Adipose tissue (tissue), 3 donors: ENCODE measurements around the gene LAMA1. TPM values are rescaled to one million over a fixed set of nuclear protein-coding genes. Genes with fewer than 3 reads are reported as not detected.
"Not testable (repeated sequence)": the region's sequence is repeated elsewhere in the genome, so short reads cannot be mapped to it uniquely, and the experiment has no call there.

Experiments
- H3K27ac ChIP-seq: one replicate; pipeline ENCODE4 v1.5.1; 2013; ENCODE audit warnings: low read depth, low read length
- WGBS, 3 donors: extraction: QIAGEN DNeasy Blood & Tissue Kit; methylation state at CpG; one replicate each; pipeline ENCODE4 v1.1.7; 2013; 5-methylcytosine and 5-hydroxymethylcytosine counted together
- polyA plus RNA-seq, 3 donors: library from polyadenylated mRNA; stranded (reverse); fragments of 200-250 nt; gene quantifications; one replicate each; pipeline ENCODE4 v1.2.3, GENCODE V29; 2013
- donor health status: healthy with polysubstance abuse.
- donor health status: Bipolar disorder and iron deficiency.
- donor health status: healthy.

LAMA1 gene, protein sequence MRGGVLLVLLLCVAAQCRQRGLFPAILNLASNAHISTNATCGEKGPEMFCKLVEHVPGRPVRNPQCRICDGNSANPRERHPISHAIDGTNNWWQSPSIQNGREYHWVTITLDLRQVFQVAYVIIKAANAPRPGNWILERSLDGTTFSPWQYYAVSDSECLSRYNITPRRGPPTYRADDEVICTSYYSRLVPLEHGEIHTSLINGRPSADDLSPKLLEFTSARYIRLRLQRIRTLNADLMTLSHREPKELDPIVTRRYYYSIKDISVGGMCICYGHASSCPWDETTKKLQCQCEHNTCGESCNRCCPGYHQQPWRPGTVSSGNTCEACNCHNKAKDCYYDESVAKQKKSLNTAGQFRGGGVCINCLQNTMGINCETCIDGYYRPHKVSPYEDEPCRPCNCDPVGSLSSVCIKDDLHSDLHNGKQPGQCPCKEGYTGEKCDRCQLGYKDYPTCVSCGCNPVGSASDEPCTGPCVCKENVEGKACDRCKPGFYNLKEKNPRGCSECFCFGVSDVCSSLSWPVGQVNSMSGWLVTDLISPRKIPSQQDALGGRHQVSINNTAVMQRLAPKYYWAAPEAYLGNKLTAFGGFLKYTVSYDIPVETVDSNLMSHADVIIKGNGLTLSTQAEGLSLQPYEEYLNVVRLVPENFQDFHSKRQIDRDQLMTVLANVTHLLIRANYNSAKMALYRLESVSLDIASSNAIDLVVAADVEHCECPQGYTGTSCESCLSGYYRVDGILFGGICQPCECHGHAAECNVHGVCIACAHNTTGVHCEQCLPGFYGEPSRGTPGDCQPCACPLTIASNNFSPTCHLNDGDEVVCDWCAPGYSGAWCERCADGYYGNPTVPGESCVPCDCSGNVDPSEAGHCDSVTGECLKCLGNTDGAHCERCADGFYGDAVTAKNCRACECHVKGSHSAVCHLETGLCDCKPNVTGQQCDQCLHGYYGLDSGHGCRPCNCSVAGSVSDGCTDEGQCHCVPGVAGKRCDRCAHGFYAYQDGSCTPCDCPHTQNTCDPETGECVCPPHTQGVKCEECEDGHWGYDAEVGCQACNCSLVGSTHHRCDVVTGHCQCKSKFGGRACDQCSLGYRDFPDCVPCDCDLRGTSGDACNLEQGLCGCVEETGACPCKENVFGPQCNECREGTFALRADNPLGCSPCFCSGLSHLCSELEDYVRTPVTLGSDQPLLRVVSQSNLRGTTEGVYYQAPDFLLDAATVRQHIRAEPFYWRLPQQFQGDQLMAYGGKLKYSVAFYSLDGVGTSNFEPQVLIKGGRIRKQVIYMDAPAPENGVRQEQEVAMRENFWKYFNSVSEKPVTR (N-terminal part only)
- polyA plus RNA-seq, result 1 to 10 TPM in 2 of 3 donors, under 1 TPM in 1; 0.34 to 3.4 (median 1.5) TPM

DNA sequence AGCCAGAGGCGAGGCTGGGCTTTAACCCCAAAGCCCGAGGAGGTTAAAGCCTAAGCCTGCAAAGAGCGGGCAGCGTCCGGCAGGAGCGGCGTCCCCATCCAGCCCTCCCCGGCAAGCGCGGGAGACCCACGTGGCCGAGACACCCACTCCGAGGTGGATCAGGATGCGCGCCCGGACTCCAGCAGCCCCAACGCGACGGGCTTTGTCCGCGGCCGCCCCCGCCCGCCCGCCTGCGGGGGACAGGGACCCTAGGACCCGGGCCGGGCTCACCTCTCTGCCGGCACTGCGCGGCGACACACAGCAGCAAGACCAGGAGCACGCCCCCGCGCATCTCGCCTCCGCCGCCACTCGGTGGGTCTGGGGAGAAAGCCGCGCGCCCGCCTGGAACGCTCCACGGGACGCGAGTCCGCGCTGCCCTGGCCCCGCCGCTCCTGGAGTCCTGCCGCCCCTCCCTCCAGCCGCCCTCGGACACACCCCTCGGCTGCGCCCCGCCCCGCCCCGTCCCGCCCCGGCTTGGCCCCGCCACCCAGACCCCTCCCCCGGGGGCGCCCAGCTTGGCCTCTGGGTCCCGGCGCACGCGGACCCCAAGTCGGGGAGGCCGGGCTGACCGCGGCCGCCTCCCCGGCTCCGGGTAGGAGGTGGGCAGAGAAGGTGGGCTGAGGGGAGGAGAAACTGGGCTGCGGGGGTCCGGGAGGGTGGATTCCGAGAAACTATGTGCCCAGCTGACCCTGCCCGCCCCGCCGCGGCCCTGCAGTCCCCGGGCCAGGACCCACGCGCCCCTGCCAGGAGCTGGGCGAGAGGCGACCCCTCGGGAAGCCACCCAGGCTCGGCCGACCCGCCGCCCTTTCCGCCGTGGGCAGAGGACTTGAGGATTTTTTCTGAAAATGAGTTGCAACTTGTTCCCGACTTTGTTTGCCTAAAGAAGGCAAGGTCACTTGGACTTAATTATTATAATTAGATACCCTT lies at the start of gene LAMA1:
LAMA1 (minus strand) TSS at position 408 of the 966 bp plus-strand sequence; CDS start at position 331, 77 bp downstream.
- no peak within 1 kb of the TSS for H3K27ac ChIP-seq
- 2 to 4% (median 3%) methylated on average over 47 to 95 of the region's 95 CpGs for WGBS, 3 donors

DNA sequence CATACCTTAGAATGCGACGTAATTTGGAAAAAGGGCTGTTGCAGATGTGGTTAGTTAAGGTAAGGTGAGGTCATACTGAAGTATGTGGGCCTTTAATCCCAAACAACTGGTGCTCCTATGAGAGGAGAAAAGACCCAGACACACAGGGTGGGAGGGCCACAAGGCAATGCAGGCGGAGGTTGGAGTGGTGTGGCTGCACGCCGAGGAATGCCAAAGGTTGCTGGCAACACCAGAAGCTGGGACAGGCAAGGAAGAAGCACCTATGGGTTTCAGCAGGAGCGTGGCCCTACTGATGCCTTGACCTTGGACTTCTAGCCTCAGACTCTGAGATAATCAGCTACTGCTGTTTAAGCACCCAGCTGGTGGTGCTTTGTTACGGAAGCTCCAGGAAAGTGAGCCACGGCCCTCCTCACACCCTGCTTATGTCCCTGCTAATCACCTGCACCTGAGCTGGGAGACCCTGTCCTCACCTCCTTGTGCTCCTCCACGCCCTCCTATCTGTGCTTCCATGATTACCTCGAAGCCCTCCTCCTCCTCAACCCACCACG lies 48.3 kb upstream of the LAMA1 start:
- WGBS, 3 donors, result 82 to 89% (median 84%) methylated on average over 11 of the region's 11 CpGs
- H3K27ac ChIP-seq, result no peak overlapping the region

DNA sequence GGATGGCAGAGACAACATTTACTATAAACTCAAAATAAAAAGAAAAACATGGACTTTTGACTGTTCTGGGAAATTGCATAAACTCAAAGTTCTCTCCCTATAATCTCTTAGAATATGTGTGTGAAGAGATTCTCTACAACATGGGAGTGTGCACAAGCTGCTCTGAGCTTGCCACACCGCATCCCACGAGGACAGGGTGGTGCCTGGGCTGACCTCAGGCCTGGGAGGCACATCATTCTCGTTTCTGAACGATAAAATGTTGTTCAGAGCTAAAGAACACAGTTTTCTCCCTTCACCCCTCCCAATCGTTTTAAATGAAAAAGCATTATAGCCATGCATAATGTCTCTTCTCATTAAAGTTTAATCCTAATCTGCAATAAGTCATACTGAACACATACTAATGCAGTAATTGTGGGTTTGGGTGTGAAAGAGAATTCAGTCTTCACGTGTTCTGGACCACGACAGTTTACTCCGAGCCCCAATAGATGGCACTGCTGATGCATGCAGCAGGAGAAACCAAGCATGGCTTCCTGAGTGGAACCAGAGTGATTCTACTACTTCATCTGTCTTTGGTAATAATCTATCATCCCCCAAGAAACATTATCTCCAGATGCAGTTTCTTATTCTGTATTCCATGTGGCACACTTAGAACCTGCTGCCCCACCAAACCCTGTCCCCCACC lies 46.9 kb upstream of the LAMA1 start:
- H3K27ac ChIP-seq, result no peak overlapping the region
- WGBS, 3 donors, result 41 to 68% (median 45%) methylated on average over 8 of the region's 8 CpGs

DNA sequence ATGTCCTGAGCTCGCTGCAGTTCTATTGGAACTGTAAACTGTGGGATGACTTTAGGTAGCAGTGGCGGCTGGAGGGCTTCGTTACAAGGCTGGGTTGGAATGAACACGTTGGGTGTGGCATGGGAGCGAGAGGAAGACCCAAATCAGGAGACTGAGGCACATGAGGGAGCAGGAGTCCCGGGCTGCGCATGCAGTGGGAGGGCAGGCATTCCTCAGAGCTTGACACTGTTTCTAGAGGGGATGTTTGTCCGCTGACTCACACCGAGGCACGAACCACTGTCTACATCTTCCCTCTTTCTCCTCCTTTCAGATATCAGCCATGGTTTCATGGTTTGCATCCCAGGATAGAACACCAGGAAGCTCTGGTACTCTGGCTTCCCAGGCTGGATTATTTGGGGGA lies 40.6 kb upstream of the LAMA1 start:
- H3K27ac ChIP-seq, result no peak overlapping the region
- WGBS, 3 donors, result 76 to 89% (median 77%) methylated on average over 10 of the region's 10 CpGs

DNA sequence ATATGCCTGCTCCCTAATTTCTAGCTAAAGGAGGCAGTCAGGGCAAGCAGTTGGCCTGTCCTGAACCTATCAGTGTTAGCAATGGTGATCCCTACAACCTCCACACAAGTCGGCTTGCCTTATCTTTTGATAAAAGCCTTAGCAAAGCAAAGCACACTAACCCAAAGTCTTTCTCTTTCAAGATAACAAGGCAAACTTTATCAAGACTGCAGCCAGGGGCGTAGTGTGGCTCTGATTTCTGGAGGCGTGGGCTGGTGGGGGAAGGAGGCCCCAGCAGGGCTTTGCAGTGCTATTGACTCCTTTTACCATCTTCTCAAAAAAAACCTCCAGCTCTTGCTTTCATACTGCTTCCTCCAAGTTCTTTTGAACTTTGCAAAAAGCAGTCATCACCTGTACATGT lies 40.2 kb upstream of the LAMA1 start:
- H3K27ac ChIP-seq, result no peak overlapping the region
- 39 to 75% (median 59%) methylated on average over 3 of the region's 3 CpGs for WGBS, 3 donors

DNA sequence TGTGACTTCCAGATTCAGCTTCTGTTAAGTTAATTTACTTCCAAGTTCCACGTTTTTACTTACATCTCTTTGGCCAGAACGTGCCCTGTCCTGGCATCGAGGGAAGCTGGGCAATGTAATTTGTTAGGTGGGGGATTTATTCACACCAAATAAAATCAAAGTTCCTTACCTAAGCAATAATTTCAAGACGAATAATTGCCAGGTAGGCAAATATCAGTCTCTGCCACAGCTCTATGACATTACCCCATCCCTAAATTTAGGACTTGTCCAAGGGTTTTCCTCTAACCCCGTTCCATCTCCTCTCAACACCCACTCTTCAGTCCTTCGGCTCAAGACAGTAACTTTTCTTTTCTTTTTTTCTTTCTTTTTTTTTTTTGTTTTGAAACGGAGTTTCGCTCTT lies 38.3 kb upstream of the LAMA1 start:
- WGBS, 3 donors, result 83 to 89% (median 86%) methylated on average over 8 of the region's 8 CpGs
- no peak overlapping the region for H3K27ac ChIP-seq

DNA sequence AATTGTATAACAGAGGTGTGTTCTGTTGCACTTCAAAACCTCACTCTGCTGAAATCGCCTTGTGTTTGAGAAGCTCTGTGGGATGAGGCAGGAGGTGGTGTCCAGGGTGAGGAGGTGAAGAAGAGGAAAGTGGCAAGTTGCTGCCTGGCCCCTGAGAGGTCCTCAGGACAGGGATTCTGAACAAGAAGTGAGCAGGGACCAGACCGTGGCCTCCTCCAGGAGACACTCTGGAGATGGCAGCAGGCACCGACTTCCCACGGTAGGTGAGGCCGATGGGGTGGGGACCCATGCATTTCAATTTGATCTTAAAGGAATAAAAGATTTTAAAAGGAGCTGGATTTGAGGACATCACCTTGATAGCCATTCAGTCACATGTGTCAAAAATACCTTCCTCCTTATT lies 37.5 kb upstream of the LAMA1 start:
- no peak overlapping the region for H3K27ac ChIP-seq
- 87 to 97% (median 93%) methylated on average over 5 of the region's 5 CpGs for WGBS, 3 donors

DNA sequence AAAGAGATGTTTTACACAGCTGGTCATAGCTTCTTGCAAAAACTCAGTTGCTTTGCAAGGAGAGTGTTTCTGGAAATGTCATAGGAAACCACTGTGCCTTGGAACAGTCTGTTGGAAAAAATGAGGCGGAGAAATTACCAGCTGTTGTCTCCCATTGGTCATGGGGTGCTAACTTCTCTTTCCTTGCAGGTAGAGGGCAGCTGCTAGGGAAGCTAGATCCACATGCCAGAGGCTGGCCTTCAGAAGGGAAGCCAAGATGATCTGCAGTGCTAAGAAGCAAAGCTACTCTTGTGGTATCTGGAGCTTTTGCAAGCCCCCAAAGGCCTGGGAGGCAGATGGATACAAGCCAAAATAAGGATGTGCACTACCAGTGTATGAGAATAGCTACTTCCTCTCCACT lies 34.8 kb upstream of the LAMA1 start:
- WGBS, 3 donors, result 77 to 91% (median 89%) methylated on average over 1 of the region's 1 CpG
- H3K27ac ChIP-seq, result no peak overlapping the region

DNA sequence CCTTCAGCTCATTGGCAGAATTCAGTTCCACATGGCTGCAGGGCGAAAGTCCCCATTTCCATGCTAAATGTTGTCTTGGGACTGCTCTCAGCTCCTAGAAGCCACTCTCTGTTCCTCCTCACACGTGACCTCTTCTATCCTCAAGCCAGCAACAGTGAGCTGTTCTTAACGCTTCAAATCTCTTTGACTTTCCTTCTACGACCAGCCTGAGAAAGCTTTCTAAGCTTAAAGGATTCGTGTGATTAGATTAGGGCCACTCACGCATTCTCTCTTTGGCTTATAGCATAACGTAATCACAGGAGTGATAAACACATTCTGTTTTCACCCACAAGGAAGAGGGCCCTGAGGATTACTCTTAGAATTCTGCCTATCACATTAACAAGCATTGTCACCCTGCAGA lies 29.8 kb upstream of the LAMA1 start:
- no peak overlapping the region for H3K27ac ChIP-seq
- WGBS, 3 donors, result 69 to 80% (median 76%) methylated on average over 7 of the region's 7 CpGs

DNA sequence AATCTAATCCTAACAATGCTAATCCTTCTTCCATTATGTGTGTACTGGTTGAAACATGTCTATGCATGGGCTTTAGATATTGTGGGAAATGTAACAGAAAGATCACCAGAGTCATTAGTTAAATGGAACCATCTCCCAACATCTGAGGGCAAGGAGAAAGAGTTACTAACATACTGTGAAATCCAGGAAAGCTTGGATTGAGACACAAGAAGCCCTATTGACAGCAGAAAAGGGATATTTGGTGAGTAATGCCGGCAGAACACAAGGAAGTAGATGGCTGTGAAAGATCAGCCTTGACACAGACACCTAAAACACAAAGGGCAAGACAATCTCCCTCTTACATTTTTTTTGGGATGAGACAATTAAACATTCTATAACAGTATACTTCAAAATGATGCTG lies 28.5 kb upstream of the LAMA1 start:
- WGBS, 3 donors, result 85 to 96% (median 91%) methylated on average over 1 of the region's 1 CpG
- no peak overlapping the region for H3K27ac ChIP-seq

DNA sequence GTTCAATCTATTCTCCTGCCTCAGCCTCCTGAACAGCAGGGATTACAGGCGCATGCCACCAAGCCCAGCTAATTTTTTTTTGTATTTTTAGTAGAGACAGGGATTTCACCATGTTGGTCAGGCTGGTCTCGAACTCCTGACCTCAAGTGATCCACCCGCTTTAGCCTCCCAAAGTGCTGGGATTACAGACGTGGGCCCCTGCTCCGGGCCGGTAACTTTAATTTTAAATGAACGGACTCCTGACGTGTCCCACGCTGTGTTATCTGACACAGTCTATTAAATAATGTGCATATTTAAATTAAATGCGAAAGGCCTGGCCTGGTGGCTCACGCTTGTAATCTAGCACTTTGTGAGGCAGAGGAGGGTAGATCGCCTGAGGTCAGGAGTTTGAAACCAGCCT lies 27.3 kb upstream of the LAMA1 start:
- WGBS, 3 donors, result 93 to 96% (median 94%) methylated on average over 12 of the region's 12 CpGs
- not testable (repeated sequence) for H3K27ac ChIP-seq

DNA sequence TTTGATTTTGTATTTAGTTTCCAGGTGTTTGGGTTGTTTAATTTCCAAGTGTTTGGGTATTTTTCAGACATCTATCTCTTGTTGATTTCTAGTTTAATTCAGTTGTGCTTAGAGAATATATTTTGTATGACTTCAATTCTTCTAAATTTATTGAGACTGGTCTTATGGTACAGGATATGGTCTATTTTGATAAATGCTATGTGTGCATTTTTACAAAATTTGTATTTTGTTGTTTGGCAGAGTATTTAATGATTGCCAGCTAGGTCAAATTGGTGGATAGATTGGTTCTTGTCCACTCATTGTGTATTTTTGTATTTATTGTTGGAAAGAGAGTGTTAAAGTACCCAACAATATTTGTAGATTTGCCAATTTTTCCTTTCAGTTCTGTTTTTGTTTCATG lies 23.7 kb upstream of the LAMA1 start:
- no peak overlapping the region for H3K27ac ChIP-seq

DNA sequence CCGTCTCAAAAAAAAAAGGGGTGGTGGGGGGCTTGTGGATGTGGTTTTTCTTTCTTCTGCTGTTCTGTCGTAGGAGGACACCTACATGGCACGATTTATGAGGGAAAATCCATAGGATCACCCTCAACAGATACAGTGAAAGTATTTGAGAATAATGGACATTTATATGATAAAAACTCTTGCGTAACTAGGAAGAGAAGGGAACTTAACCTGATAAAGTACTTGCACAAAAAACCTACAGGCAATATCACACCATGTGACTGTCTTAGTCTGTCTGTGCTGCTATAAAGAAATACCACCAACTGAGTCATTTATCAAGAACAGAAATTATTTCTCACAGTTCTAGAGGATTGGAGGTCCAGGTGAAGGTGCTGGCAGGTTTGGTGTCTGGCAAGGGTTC lies 21.8 kb upstream of the LAMA1 start:
- WGBS, 3 donors, result 83 to 94% (median 86%) methylated on average over 4 of the region's 4 CpGs

DNA sequence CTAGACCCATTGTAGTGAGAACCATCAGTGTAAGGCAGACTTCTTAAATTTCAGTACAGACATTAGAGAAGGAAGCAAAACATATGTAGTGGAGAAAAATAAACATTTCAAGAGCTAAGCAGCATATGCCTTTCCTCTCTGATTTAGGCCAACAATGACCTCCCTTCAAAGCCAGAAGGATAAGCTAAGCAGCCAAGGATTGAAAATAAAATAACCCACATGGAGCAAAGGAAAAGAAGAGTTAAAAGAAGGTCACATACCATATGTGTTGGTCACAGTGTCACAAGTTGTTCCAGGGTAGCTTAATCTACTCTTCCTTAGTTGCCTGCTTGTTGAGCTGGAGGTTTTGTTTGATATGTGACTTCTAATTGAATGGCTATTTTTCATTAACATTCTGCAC lies 15.6 kb upstream of the LAMA1 start:
- no peak overlapping the region for H3K27ac ChIP-seq

More for the DNA sequence above, 21.8 kb upstream of the LAMA1 start:
- H3K27ac ChIP-seq, result no peak overlapping the region

DNA sequence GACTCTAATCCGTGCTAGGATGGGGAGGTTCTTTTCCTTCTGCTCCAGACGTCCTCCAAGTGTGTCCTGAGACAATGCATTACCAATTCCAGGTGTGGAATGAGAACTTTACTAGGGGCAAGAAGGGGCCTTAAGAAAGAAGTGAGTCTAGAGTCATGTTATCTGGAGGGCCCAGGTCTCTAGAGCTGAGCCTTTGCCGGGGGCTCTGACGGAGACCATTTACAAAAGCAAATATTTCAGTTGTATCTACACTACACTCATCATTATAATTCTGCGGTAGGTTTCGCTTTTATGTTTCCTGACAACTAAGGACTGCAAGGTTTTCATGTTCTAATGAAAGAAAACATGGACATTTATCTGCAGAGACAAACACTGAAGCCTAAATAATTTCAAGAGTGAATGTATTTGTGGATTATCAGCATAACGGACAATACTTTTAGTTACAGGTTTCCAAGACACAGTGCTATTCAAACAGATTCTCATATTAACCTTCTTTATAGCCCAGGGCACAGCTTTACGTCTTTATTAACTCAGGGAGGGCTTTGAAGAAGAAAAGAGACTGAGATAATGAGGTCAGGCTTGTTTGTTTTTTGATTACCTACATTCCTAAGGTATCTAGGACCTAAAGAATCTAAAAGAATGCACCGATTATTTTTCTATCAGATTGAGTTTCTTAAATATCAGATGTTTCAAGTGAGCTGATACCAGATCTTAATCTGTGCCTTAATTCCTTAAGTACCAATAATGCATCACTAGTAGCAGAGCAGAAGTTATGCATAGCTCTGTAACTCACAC lies 15.0 kb upstream of the LAMA1 start:
- no peak overlapping the region for H3K27ac ChIP-seq
- WGBS, 3 donors, result 54 to 77% (median 72%) methylated on average over 9 of the region's 9 CpGs

DNA sequence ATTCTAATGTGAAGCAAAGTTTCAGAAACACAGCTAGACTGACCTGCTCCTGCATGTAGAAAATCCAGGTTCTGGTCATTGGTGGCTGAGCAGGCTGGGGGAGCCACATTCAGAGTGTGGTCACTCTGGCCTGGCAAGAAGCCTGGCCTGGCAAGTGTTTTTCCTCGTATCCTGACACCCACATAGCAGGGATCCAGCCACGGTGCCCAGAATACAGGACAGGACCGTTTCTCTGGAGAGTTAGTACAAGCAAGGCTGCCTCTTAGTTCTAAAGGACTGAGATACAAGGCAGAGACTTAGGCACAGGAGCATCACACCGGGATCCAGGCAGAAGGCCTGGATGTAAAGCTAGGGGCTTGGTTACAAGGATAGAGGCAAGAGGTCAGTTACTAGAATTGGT lies 4.8 kb upstream of the LAMA1 start:
- 69 to 80% (median 77%) methylated on average over 4 of the region's 4 CpGs for WGBS, 3 donors
- H3K27ac ChIP-seq, result no peak overlapping the region
